Loucy (cell line): ENCODE results near the gene PRKRIP1.
"Not testable (repeated sequence)": the region's sequence is repeated elsewhere in the genome, so short reads cannot be mapped to it uniquely, and the experiment has no call there.

Source experiments
- H2AFZ ChIP-seq: fragments of 200-600 bp; sonication (generic); 2 replicates; pipeline ENCODE4 v1.6.0; 2016; ENCODE audit warnings: antibody characterized with exemption, mild to moderate bottlenecking, low read length, moderate library complexity
- H3F3A ChIP-seq: fragments of 200-600 bp; 2 replicates; pipeline ENCODE4 v1.6.0; 2016; ENCODE audit warnings: antibody characterized with exemption, low read depth, mild to moderate bottlenecking
- H3K27me3 ChIP-seq: fragments of 200-600 bp; sonication (generic); 2 replicates; pipeline ENCODE4 v1.6.1; 2014; ENCODE audit warnings: low read length, mild to moderate bottlenecking; ENCODE audit not compliant: insufficient read depth, poor library complexity, severe bottlenecking
- H3K36me3 ChIP-seq: fragments of 200-600 bp; sonication (generic); 2 replicates; pipeline ENCODE4 v1.6.1; 2016; ENCODE audit warnings: low read length; ENCODE audit not compliant: insufficient read depth
- H3K4me1 ChIP-seq: fragments of 200-600 bp; sonication (generic); 2 replicates; pipeline ENCODE4 v1.5.1; 2014; ENCODE audit warnings: low read length, mild to moderate bottlenecking; ENCODE audit not compliant: insufficient read depth, poor library complexity, severe bottlenecking
- H3K4me2 ChIP-seq: fragments of 200-600 bp; sonication (generic); 2 replicates; pipeline ENCODE4 v1.6.0; 2014; ENCODE audit warnings: antibody characterized with exemption, low read length, low read depth, mild to moderate bottlenecking; ENCODE audit not compliant: poor library complexity, severe bottlenecking
- H3K4me3 ChIP-seq: fragments of 200-600 bp; sonication (generic); 2 replicates; pipeline ENCODE4 v1.5.1; 2014; ENCODE audit warnings: low read length, mild to moderate bottlenecking, mixed read lengths; ENCODE audit not compliant: poor library complexity, severe bottlenecking
- H3K79me2 ChIP-seq: fragments of 200-600 bp; sonication (generic); 2 replicates; pipeline ENCODE4 v1.6.1; 2014; ENCODE audit warnings: low read length; ENCODE audit not compliant: insufficient read depth
- H3K9ac ChIP-seq: fragments of 200-600 bp; sonication (generic); 2 replicates; pipeline ENCODE4 v1.6.0; 2014; ENCODE audit warnings: mild to moderate bottlenecking, low read depth, low read length, moderate library complexity; ENCODE audit not compliant: poor library complexity, severe bottlenecking
- H3K9me2 ChIP-seq: fragments of 200-600 bp; sonication (generic); replicated peaks from 2 replicates; pipeline ENCODE4 v1.6.1; 2016; ENCODE audit warnings: low read depth, low read length, mixed read lengths
- H3K9me3 ChIP-seq: fragments of 200-600 bp; sonication (generic); 2 replicates; pipeline ENCODE4 v1.6.1; 2014; ENCODE audit warnings: mild to moderate bottlenecking, antibody characterized with exemption, low read length, low read depth; ENCODE audit not compliant: insufficient read depth
- H4K20me1 ChIP-seq: fragments of 200-600 bp; sonication (generic); 2 replicates; pipeline ENCODE4 v1.6.0; 2014; ENCODE audit warnings: antibody characterized with exemption, low read length, mild to moderate bottlenecking; ENCODE audit not compliant: insufficient read depth, poor library complexity, severe bottlenecking
- EZH2phosphoT487 ChIP-seq: fragments of 200-600 bp; IDR thresholded peaks from 2 replicates; pipeline ENCODE4 v1.6.1; 2018; ENCODE audit warnings: antibody characterized with exemption, mild to moderate bottlenecking, moderate library complexity, borderline replicate concordance
- TF ChIP-seq, protein P1 (sequence below): fragments of 200-600 bp; sonication (generic); conservative IDR thresholded peaks from 2 replicates; pipeline ENCODE4 v1.5.1; 2014; ENCODE audit warnings: mild to moderate bottlenecking, antibody characterized with exemption, low read length

Gene PRKRIP1, protein sequence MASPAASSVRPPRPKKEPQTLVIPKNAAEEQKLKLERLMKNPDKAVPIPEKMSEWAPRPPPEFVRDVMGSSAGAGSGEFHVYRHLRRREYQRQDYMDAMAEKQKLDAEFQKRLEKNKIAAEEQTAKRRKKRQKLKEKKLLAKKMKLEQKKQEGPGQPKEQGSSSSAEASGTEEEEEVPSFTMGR

DNA sequence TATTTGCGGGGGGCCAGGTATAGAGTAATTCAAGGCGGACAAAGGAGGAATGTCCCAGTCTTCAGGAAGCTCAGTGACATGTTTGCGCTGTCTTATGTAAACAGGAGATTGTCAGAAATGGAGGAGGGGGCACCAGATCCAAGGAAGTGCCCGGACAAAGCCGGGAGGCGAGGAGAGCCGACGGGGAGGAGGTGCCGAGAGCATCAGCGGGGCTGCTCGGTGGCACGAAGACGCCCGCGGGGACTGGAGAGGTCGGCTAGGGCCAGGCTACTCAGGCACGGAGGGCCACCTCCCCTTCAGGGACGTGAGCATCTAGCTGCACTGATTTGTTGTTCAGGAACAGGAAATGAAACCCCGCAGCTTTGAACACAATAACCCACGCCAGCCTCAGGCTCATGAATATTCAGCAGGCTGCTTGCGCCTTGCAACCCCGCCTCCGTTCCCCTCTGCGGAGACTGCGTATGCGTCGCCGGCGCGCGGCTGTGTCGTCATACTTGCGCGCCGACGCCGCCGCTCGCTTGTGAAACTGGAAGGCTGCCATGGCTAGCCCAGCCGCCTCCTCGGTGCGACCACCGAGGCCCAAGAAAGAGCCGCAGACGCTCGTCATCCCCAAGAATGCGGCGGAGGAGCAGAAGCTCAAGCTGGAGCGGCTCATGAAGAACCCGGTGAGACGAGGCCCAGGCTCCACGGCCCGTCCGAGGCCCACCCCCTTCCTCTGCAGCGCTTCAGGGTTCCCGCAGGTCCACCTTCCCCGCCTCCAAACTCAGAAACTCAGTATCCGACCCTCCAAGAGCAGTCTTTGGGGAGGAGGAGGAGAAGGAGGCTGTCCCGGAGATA is at the start of gene PRKRIP1:
TSS of gene PRKRIP1 (plus strand) at position 491 of the 837 bp plus-strand sequence. CDS start at position 540, 49 bp downstream.
- TF ChIP-seq EZH2phosphoT487: no peak
- TF ChIP-seq, protein P1, sequence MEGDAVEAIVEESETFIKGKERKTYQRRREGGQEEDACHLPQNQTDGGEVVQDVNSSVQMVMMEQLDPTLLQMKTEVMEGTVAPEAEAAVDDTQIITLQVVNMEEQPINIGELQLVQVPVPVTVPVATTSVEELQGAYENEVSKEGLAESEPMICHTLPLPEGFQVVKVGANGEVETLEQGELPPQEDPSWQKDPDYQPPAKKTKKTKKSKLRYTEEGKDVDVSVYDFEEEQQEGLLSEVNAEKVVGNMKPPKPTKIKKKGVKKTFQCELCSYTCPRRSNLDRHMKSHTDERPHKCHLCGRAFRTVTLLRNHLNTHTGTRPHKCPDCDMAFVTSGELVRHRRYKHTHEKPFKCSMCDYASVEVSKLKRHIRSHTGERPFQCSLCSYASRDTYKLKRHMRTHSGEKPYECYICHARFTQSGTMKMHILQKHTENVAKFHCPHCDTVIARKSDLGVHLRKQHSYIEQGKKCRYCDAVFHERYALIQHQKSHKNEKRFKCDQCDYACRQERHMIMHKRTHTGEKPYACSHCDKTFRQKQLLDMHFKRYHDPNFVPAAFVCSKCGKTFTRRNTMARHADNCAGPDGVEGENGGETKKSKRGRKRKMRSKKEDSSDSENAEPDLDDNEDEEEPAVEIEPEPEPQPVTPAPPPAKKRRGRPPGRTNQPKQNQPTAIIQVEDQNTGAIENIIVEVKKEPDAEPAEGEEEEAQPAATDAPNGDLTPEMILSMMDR: no peak
- Histone ChIP-seq H3K79me2 (peaks cover 25% of the 10 kb centered on the region), H3F3A (no peaks in the 10 kb centered on the region), H3K4me1 (peaks cover 9% of the 10 kb centered on the region), H3K9ac (peak within 1 kb of the TSS; percentile 91), H3K9me3 (no peaks in the 10 kb centered on the region), H4K20me1 (peaks cover 8% of the 10 kb centered on the region), H2AFZ (peak within 1 kb of the TSS; percentile 78), H3K4me3 (peak within 1 kb of the TSS; percentile 98), H3K4me2 (peak within 1 kb of the TSS; percentile 85), H3K9me2 (no peaks in the 10 kb centered on the region), H3K36me3 (peaks cover 19% of the 10 kb centered on the region; the same call in 1 of the 2 replicates), H3K27me3 (no peaks in the 10 kb centered on the region)

DNA sequence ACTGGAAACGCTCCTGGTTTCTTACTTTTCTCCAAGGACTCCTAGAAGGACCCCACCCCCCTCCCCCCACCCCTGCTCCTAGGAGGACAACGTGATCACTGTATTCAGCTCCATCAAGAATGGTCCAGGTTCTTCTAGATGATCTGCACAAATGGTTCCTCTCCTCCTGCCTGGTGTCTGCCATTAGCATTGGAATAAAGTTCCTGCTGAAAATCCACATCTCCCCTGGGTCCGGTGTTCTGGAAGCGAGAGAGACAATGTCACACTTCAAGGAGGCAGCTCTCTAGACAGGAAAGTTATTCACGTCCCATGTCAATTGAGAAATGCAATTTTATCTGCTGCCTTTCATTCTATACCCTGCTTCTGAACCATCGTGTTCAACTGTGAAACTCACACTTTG is 49.2 kb upstream of the PRKRIP1 start:
- not testable (repeated sequence) for H2AFZ ChIP-seq, H4K20me1 ChIP-seq, H3K4me1 ChIP-seq, H3F3A ChIP-seq, H3K36me3 ChIP-seq, H3K27me3 ChIP-seq, H3K9me3 ChIP-seq, H3K9me2 ChIP-seq, H3K4me2 ChIP-seq, H3K9ac ChIP-seq, H3K79me2 ChIP-seq, H3K4me3 ChIP-seq

DNA sequence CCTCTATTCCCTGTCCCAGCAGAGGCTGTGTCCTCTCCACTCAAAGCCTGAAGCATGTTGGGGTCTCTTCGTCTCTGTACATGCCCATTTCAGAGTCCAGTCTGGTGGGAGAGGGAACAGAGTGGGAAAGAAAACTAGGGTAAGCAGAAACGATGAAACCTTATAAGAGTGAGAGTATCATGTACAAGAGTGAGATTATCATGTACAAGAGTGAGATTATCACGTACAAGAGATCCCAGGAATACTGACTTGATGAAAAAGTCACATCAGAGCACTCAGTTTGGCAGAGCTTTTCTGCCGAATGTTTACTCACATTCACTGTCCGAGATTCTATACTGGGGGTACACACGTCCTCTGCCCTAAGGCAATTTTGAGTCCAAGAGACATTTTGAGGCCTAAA is 39.8 kb upstream of the PRKRIP1 start, which contains the start of gene SPDYE6:
TSS of gene SPDYE6 (minus strand) at position 101 of the 400 bp plus-strand sequence. CDS start 421 bp downstream, outside the sequence.
- H3K4me1 ChIP-seq, H3K4me3 ChIP-seq, H3K9me2 ChIP-seq, H3F3A ChIP-seq, H2AFZ ChIP-seq, H3K9me3 ChIP-seq, H4K20me1 ChIP-seq, H3K4me2 ChIP-seq, H3K27me3 ChIP-seq, H3K79me2 ChIP-seq, H3K9ac ChIP-seq, H3K36me3 ChIP-seq: not testable (repeated sequence)

DNA sequence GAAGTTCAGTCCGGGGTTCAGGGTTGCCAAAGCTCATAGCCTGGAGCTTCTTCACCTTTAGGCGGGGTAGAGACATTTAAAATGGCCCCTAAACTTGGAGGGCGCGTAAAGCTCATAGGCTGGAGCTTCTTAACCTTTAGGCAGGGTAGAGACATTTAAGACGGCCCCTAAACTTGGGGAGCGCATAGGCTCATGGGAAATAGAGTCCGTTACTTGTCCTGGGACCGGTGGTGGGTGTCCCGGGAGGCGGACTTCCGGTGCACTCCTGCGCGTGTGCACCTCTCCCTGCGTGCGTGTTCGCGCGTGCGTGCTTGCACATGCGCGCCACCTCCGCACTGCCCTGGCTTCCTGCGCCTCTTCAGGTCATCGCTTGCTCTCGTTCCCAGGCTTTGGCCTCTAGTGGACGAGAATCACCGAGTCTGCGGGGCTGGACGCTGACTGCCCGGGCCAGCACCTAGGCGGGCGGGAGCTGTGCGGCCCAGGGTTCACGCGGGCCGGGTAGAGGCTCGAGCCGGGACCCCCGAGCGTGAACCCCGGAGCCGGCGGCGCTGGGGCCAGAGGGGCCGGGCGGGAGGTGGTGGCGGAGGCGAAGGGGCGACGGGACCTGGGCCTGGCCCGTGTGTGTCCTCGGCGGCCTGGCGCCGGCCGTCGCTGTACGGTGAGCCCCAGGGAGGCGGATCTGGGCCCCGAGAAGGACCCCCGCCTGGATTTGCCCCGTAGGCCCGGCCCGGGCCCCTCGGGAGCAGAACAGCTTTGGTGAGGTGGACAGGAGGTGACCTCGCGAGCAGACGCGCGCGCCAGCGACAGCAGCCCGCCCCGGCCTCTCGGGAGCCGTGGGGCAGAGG is 32.4 kb upstream of the PRKRIP1 start:
- Histone ChIP-seq H3K4me2 (peak overlapping the region; percentile 59), H3K79me2 (peaks cover 16% of the 10 kb centered on the region; the same call in 1 of the 2 replicates), H3K9ac (peak overlapping the region; percentile 87), H3K4me3 (peak overlapping the region; percentile 82), H2AFZ (peak overlapping the region; percentile 91; the same call in 1 of the 2 replicates)
- not testable (repeated sequence) for H3K9me3 ChIP-seq, H4K20me1 ChIP-seq, H3K27me3 ChIP-seq, H3K4me1 ChIP-seq, H3F3A ChIP-seq, H3K9me2 ChIP-seq, H3K36me3 ChIP-seq

DNA sequence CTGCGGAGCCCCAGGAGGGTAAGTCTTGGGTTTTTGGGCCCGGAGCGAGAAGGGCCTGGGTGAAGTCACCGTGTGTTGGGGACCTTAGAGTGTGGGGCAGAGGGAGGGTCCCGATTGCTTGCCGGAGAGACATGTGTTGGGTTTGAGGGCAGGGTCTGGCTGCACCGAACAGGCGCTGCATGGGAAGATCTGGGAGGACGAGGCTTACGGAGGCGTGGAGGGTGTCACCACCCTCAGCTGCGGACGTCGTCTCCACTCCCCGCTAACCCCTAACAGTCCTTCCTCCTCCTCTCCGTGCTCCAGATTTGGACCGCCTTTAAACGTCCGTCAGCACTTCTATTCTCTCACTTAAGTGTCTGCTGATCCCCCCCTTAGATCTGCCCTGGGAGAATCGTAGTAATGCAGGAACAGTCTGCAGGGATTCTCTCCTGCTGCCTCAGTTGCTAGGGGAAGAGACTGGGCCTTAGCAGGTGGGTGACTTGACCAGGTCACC is 31.7 kb upstream of the PRKRIP1 start:
- not testable (repeated sequence) for H3K36me3 ChIP-seq, H3K9me3 ChIP-seq, H3K9me2 ChIP-seq, H3K4me1 ChIP-seq, H3F3A ChIP-seq, H3K27me3 ChIP-seq, H4K20me1 ChIP-seq, H2AFZ ChIP-seq
- Histone ChIP-seq H3K4me3 (peak overlapping the region; percentile 82), H3K79me2 (peaks cover 16% of the 10 kb centered on the region; the same call in 1 of the 2 replicates), H3K9ac (peak overlapping the region; percentile 87), H3K4me2 (peak overlapping the region; percentile 53)

DNA sequence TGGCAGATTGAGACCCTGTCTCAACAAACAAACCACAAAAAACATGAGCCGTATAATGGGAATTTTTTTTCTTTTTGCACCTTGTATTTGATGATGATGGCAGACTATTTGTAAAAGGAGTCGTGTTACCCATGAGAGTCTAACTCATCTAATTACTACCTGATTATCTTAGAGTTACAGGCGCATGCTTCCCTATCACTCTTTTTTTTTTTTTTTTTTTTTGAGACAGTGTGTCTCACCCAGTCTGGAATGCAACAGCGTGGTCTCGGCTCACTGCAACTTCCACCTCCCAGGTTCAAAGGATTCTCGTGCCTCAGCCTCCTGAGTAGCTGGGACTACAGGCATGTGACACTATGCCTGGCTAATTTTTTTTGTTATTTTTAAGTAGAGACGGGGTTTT is 30.8 kb upstream of the PRKRIP1 start:
- H3F3A ChIP-seq, H4K20me1 ChIP-seq, H3K36me3 ChIP-seq, H3K9me2 ChIP-seq, H2AFZ ChIP-seq, H3K4me1 ChIP-seq, H3K9me3 ChIP-seq, H3K27me3 ChIP-seq: not testable (repeated sequence)
- H3K79me2 ChIP-seq: peaks cover 19% of the 10 kb centered on the region; the same call in 1 of the 2 replicates
- H3K4me3 ChIP-seq: peak overlapping the region; percentile 32
- H3K4me2 ChIP-seq: peak overlapping the region; percentile 48
- H3K9ac ChIP-seq: peak overlapping the region; percentile 87
